SU-DHL-6 (cell line): ENCODE measurements around the gene MGP.

Experiments
- EZH2phosphoT487 ChIP-seq: fragments of 200-600 bp; sonication (generic), shearing (Covaris generic); conservative IDR thresholded peaks from 2 replicates; pipeline ENCODE4 v1.6.1; 2018; ENCODE audit warnings: mild to moderate bottlenecking, antibody characterized with exemption, low read length, moderate library complexity, mixed read lengths
- TF ChIP-seq, protein P1 (sequence below): fragments of 200-600 bp; sonication (generic); IDR thresholded peaks from one replicate; pipeline ENCODE4 v1.5.1; 2017; ENCODE audit warnings: antibody characterized with exemption, mild to moderate bottlenecking, low read length, moderate library complexity; ENCODE audit not compliant: insufficient read depth, poor library complexity, severe bottlenecking

- TF ChIP-seq EZH2phosphoT487, result no peak
- TF ChIP-seq, protein P1, sequence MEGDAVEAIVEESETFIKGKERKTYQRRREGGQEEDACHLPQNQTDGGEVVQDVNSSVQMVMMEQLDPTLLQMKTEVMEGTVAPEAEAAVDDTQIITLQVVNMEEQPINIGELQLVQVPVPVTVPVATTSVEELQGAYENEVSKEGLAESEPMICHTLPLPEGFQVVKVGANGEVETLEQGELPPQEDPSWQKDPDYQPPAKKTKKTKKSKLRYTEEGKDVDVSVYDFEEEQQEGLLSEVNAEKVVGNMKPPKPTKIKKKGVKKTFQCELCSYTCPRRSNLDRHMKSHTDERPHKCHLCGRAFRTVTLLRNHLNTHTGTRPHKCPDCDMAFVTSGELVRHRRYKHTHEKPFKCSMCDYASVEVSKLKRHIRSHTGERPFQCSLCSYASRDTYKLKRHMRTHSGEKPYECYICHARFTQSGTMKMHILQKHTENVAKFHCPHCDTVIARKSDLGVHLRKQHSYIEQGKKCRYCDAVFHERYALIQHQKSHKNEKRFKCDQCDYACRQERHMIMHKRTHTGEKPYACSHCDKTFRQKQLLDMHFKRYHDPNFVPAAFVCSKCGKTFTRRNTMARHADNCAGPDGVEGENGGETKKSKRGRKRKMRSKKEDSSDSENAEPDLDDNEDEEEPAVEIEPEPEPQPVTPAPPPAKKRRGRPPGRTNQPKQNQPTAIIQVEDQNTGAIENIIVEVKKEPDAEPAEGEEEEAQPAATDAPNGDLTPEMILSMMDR, result no peak
These were observed 10.8 kb downstream of the MGP start for GRCh38 chr12:14874882-14875281.
